HG03064 (cell line): Measurements from ENCODE around the gene MICAL3.

ENCODE experiments used
- ATAC-seq: cut with Tn5 transposase; IDR thresholded peaks from one replicate; pipeline ENCODE4 v1.9.1; 2021; ENCODE audit warnings: low read depth; ENCODE audit not compliant: unreplicated experiment

MICAL3 gene

DNA sequence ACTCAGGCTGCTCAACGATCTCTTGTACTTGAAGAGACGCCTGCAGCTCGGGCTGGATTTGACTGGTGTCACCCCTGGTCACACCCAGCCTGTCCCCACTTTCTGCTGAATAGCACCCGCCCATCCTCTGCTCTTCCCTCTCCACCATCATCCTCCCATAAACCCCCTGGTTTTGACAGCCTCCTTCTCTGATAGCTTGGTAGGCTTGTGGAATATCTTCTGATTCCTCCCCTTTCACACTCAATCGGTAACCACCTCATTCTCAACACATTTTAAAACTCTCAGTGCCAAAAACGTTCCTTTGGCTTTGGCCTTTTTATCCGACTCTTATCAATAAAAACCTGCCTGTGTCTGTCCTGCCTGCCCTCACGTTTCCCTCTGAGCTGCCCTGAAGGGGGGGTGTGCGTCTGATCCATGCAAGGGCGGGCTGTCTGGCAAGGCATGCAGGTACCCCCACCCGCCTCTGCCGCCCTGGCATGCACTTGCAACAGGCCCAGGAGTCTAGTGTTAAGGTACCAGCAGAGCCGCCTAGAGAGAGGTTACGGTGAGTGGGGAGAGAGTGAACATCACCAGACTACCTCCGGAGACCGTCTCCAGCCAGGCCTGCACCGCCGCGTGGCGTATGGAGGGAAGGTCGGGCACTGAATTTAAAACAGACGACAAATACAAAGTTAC is 198.3 kb downstream of the MICAL3 start:
- no peak for ATAC-seq

GRCh38 chr22:17824457-17824856 is 199.9 kb downstream of the MICAL3 start:
- ATAC-seq = no peak

- no peak for ATAC-seq
These were observed 200.4 kb downstream of the MICAL3 start for GRCh38 chr22:17823964-17824363.

- ATAC-seq = no peak
These were observed 201.1 kb downstream of the MICAL3 start for GRCh38 chr22:17823226-17823625.

DNA sequence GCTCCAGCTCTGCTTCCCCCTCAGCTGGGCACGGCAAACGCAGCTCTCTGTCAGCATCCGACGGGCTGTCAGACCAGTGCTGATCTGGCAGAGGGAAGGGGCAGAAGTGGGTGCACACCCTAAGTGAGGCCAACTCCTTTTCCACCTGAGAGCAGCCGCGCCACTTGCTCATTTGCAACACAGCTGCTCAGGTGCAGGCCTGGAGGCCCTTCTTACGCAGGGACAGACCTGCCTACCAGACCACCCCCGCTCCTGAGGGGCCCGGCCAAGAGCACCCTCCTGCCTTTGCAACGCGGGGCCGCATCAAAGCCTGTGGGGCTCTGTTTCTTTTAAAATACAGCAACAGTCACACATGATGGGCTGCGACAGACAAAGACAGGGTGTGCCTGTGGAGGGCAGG is 202.3 kb downstream of the MICAL3 start:
- no peak for ATAC-seq

- ATAC-seq = no peak
These were observed 203.4 kb downstream of the MICAL3 start for GRCh38 chr22:17820879-17821439.

GRCh38 chr22:17818649-17819048 is 205.7 kb downstream of the MICAL3 start:
- ATAC-seq = no peak

DNA sequence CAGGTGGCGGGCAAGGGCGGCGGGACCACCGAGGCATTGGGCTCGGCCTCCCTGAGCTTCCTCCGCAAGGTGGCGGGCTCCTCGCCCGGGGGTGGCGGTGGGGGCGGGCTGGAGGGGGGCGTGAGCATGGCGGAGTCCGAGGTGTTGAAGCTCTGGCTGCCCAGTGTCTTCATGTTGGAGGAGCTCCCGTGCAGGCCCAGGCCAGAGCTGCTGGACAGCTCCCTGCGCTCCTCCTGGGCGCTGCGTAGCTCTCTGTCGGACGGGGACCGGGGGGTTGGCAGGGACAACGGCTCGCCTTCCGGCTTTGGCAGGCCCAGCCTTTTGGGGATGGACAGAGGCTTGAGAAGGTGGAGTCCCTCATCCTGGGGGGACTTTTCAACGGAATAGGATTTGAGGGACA is 206.2 kb downstream of the MICAL3 start:
- no peak for ATAC-seq

DNA sequence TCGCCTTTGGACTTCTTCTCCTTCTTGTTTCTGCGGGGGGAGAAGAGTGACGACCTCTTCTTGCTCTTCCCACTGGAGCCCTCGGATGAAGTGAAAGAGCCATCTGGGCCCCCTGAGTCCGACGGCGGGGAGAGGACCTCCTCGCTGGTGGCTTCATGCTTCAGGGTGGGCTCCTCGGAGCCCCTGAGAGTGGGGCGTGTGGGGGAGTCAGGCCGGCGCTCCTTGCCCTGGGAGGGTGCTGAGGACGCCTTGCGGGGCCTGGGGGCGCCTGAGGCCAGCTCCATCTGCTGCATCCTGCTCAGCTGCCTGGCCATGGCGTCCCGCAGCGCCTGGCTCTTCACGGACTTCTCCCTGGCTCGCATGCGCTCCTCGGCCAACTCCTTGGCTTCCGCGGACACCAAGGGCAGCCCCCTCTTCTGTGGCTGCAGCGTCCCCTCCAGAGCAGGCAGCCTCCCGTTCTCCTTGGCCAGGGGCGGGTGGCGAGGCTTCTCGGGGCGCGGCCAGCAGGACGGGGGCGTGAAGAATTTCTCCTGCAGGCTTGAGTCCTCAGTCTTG is 206.8 kb downstream of the MICAL3 start:
- ATAC-seq = no peak

DNA sequence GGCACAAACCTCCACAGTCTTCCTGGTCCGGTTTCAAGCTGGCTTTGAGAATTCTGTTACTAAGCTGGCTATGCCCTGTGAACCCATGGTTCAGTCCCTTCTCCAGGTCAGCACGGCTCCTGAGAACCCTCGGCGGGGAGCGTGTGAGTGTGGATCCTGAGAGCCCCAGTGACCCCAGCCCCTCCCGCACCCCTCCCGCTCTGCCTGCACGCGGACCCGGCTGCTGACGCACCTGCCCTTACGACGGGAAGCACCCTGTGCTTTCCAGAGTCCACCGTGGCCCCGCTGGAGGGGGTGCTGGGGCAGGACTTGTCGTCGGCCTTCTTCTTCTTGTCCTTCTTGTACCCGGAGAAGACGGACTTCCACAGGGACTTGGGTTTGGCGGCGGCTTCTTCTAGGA is 207.3 kb downstream of the MICAL3 start:
- ATAC-seq = no peak

DNA sequence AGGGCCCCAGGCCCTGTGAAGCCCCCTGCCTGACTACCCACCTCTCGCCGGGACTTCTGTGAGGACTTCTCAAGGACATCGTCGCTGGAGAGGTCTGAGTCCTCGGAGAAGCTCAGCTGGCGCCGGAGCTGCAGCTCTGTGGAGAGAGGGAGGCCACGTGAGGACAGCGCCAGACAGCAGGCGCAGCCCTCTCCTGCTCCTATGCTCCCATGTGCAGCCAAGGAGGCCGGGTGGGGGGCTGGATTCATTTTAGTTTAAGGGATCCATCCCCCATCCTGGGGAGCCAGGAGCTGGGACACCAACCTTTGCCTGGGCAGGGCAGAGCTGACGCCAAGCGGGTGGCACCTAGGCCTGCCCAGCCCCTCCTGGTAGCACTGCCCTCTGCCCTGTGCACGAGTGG is 207.7 kb downstream of the MICAL3 start:
- ATAC-seq = no peak

DNA sequence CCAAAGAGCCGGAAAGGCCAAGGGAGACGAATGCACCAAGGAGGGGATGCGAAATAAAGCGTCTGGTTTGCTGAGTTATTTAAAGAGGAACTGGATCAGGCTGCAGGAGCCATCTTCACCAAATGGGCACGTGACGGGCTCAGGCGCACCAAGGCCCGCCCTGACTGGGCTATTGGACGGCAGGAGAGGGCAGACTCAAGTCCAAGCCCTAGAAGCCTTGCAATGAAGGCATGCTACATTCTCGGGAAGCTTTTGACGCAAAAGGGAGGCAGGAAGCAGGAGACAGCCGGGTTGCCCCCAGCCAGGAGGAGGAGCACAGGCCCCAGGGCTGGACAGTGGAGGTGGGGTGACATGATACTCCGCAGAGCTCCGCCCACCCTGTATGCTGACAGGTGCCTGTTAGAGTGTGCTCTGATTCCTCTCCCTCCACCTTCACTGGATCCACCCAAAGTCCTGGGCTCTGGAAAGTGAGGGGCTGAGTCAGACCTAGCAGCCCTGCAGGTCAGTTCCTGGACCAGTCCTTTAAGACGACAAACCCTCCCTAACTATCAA is 208.6 kb downstream of the MICAL3 start:
- ATAC-seq = no peak

DNA sequence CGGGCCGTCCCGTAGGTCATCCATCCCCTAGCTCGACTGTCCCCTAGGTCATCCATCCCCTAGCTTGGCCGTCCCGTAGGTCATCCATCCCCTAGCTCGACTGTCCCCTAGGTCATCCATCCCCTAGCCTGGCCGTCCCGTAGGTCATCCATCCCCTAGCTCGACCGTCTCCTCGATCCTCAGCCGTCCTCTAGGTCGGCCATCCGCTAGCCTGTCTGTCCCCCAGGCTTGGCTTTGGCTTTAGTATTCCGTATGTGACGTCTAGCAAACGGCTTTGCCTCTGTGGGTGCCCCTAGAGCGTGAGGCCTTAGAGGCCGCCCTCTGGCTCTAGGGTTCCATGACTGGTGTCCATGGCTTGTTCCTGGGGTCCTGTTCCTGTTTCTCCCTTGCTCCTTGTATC is 209.5 kb downstream of the MICAL3 start:
- no peak for ATAC-seq

- ATAC-seq = no peak
These were observed 210.3 kb downstream of the MICAL3 start for GRCh38 chr22:17814084-17814483.

DNA sequence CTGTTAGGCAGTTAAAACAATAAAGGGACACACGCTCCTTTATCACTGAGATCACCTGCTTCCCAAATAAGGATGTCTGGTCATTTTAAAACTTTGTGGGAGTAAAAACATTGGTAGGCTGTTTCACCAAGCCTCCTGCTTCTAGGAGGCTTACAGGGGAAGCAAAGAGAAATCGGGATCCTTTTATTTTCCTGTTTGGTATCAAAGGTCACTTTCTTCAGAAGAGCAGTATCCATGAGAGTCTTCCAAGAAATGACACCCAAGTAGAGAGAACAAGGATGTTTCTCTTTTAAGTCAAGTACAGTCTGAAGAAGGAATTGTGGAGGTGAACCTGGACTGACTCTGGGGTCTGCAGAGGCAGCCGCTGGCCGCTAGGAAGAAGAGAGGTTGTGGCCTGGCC is 213.2 kb downstream of the MICAL3 start:
- ATAC-seq = no peak

DNA sequence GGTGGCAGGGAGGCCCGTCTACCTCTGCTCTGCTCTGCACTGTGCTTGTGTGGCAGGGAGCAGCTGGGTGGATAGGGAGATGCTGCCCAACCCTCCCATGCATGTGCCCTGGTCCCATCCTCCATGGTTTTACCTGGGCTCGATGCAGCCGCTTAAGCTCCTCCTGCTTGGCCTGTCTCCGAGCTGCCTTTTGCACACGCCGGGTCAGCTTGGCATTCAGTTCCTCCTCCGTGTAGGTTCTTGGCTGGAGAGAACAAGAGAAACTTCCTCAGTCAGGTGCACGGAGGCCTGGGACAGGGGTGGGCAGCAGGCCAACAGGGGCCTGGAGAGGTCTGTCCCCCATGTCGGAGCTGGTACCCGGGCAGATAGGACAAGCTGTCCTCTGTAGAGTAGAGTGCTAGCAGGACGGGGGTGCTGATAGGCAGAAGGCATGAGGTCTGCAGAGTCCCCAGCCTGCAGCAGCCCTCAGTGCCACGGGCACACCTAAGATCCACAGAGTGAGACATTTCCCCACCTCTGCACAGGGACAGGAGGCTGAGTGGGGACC is 213.7 kb downstream of the MICAL3 start:
- ATAC-seq = no peak

DNA sequence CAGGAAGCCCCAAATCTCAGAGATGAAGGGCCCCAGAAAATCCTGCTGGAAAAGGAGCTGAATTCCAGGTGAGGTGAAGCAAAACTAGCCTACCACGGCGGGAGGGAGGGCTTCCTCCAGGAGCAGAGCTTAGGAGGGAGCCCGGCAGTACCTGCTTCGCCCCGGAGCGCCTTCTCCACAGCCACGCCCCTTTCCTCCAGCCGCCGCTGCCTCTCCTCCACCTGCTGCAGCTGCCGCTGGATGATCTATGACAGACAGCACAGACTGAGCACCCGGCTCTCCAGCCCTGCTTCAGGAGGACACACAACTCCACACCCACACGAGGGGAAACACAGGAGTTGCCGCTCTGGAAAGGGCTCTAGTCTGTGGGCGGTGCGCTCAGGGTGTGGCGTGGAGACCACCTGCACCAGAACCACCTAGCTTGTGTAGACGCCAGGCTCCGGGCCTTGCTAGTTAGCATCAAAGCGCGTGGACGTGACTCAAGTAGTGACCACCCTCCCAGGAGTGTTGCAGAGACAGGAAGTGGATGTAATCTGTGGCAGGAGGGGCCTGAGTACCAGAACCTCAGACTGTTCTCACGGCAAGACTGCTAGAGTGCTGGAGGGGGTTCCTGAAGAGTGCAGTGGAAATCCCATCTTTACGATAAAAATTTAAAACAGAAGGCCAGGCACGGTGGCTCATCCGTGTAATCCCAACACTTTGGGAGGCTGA is 215.5 kb downstream of the MICAL3 start:
- ATAC-seq = no peak

DNA sequence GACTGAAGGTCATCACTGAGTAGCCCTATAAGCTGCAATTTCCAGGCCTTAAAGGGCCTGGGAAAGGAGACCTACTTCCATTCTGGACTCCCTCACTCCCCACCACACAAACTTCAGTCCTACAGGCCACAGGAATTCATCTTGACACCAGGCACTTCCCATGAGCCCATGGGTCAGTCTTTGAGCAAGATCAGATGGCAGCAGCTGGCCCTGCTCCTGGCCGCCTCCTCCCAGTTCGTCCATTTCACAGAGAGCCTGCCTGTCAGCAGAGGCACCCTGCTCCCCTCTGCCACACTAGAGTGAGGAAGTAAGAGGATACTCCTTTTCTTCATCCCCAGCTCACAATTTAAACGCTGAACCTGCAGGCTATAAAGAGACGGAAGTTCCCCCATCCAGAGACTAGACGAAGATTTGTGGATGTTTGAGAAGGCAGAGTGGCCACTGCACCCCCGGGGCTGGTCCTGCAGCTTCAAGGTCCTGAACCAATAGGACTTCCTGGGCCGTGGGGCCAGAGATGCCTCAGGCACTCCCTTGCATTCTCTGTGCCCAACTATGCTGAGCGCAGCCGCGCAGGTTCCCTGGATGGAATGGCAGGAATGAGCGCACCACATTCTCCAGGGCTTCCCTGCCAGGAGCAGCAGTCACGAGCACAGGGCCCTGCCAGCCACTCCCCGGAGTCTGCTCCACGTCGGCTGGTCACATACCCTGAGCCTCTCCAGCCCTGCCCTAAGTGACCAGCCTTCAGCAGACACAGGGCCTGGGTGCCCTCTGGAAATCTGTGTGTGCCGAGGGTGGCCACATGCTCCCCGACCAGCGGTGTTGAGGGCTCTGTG is 216.6 kb downstream of the MICAL3 start:
- ATAC-seq = no peak

DNA sequence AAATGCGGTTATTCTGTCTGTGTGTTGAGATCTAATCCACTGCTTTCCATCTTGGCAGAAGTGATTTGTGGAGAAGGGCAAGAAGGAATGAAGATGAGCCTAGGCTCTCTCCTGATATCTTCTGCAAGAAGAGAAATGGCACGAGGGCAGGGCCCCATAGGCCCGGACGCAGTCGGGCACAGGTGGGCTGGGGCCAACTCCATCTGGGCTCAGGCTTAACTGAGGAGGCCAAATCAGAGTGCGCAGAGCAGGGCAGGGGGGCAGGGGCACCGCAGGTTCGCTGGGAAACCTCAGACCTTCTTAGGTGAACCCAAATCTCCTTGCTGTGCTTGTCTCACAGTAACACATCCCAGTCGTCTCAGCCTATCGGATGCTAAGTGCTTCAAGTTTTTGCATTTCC is 217.3 kb downstream of the MICAL3 start:
- ATAC-seq = no peak

- ATAC-seq = no peak
These were observed 217.9 kb downstream of the MICAL3 start for GRCh38 chr22:17806437-17806836.
